Measurements from ENCODE around the gene TUBB3. TPM values are rescaled to one million over a fixed set of nuclear protein-coding genes. Genes with fewer than 3 reads are reported as not detected.

The TUBB3 gene
- total RNA-seq, 1 experiment from 2014 or later, result 47.0 TPM

GRCh38 chr16:89895482-89896250 lies 27.5 kb upstream of the TUBB3 start:
- no peak for DNase-seq
- Histone ChIP-seq H3K4me1 (no peaks in the 10 kb centered on the region), H3K36me3 (peaks cover 41% of the 10 kb centered on the region), H3K27me3 (no peaks in the 10 kb centered on the region), H3K27ac (no peak overlapping the region), H3K9me3 (replicated peaks) (no peaks in the 10 kb centered on the region), H3K4me3 (no peak overlapping the region)

GRCh38 chr16:89897204-89897603 lies 25.9 kb upstream of the TUBB3 start:
- DNase-seq, result no peak
- Histone ChIP-seq H3K27ac (no peak overlapping the region), H3K4me3 (no peak overlapping the region), H3K9me3 (replicated peaks) (no peaks in the 10 kb centered on the region), H3K27me3 (no peaks in the 10 kb centered on the region), H3K36me3 (peaks cover 41% of the 10 kb centered on the region), H3K4me1 (no peaks in the 10 kb centered on the region)

GRCh38 chr16:89898201-89898967 lies 24.8 kb upstream of the TUBB3 start:
- Histone ChIP-seq H3K27me3 (no peaks in the 10 kb centered on the region), H3K27ac (no peak overlapping the region), H3K4me3 (no peak overlapping the region), H3K4me1 (no peaks in the 10 kb centered on the region), H3K36me3 (peaks cover 38% of the 10 kb centered on the region), H3K9me3 (replicated peaks) (no peaks in the 10 kb centered on the region)
- no peak for DNase-seq

GRCh38 chr16:89899879-89900481 lies 23.2 kb upstream of the TUBB3 start:
- Histone ChIP-seq H3K4me3 (no peak overlapping the region), H3K9me3 (replicated peaks) (no peaks in the 10 kb centered on the region), H3K4me1 (no peaks in the 10 kb centered on the region), H3K27ac (no peak overlapping the region), H3K36me3 (peaks cover 41% of the 10 kb centered on the region), H3K27me3 (no peaks in the 10 kb centered on the region)
- no peak for DNase-seq

GRCh38 chr16:89900885-89901284 lies 22.3 kb upstream of the TUBB3 start:
- no peak overlapping the region for H3K4me3 ChIP-seq
- peaks cover 38% of the 10 kb centered on the region for H3K36me3 ChIP-seq
- H3K9me3 ChIP-seq (replicated peaks), result no peaks in the 10 kb centered on the region
- no peaks in the 10 kb centered on the region for H3K4me1 ChIP-seq
- no peaks in the 10 kb centered on the region for H3K27me3 ChIP-seq
- H3K27ac ChIP-seq, result no peak overlapping the region
- no peak for DNase-seq

GRCh38 chr16:89902980-89903379 lies 20.2 kb upstream of the TUBB3 start:
- Histone ChIP-seq H3K9me3 (replicated peaks) (no peaks in the 10 kb centered on the region), H3K27ac (no peak overlapping the region), H3K36me3 (peaks cover 39% of the 10 kb centered on the region), H3K27me3 (no peaks in the 10 kb centered on the region), H3K4me1 (no peaks in the 10 kb centered on the region), H3K4me3 (no peak overlapping the region)
- no peak for DNase-seq

- Histone ChIP-seq H3K36me3 (peaks cover 37% of the 10 kb centered on the region), H3K4me3 (no peak overlapping the region), H3K27me3 (no peaks in the 10 kb centered on the region), H3K9me3 (replicated peaks) (no peaks in the 10 kb centered on the region), H3K27ac (no peak overlapping the region), H3K4me1 (no peaks in the 10 kb centered on the region)
- no peak for DNase-seq
These were observed 19.1 kb upstream of the TUBB3 start for GRCh38 chr16:89903908-89904515.

- peaks cover 35% of the 10 kb centered on the region for H3K36me3 ChIP-seq
These were observed 18.3 kb upstream of the TUBB3 start for GRCh38 chr16:89904606-89905510.

GRCh38 chr16:89905511-89906139 lies 17.5 kb upstream of the TUBB3 start:
- H3K4me3 ChIP-seq, result no peak overlapping the region
- no peak for DNase-seq
- no peaks in the 10 kb centered on the region for H3K27me3 ChIP-seq
- H3K27ac ChIP-seq, result no peak overlapping the region
- H3K9me3 ChIP-seq (replicated peaks), result no peaks in the 10 kb centered on the region
- H3K4me1 ChIP-seq, result no peaks in the 10 kb centered on the region
- peaks cover 33% of the 10 kb centered on the region for H3K36me3 ChIP-seq

More at GRCh38 chr16:89904606-89905510, 18.3 kb upstream of the TUBB3 start:
- Histone ChIP-seq H3K27me3 (no peaks in the 10 kb centered on the region), H3K4me1 (no peaks in the 10 kb centered on the region), H3K4me3 (no peak overlapping the region), H3K9me3 (replicated peaks) (no peaks in the 10 kb centered on the region), H3K27ac (no peak overlapping the region)
- DNase-seq, result no peak

- no peaks in the 10 kb centered on the region for H3K9me3 ChIP-seq (replicated peaks)
- no peaks in the 10 kb centered on the region for H3K4me1 ChIP-seq
- no peak for DNase-seq
- peaks cover 38% of the 10 kb centered on the region for H3K36me3 ChIP-seq
- no peak overlapping the region for H3K27ac ChIP-seq
- no peaks in the 10 kb centered on the region for H3K27me3 ChIP-seq
- no peak overlapping the region for H3K4me3 ChIP-seq
These were observed 16.8 kb upstream of the TUBB3 start for GRCh38 chr16:89906140-89907025.

- no peak overlapping the region for H3K4me3 ChIP-seq
- no peaks in the 10 kb centered on the region for H3K27me3 ChIP-seq
- H3K36me3 ChIP-seq, result peaks cover 38% of the 10 kb centered on the region
- no peaks in the 10 kb centered on the region for H3K4me1 ChIP-seq
- H3K9me3 ChIP-seq (replicated peaks), result no peaks in the 10 kb centered on the region
- no peak for DNase-seq
- H3K27ac ChIP-seq, result no peak overlapping the region
These were observed 15.9 kb upstream of the TUBB3 start for GRCh38 chr16:89907055-89907814.

- Histone ChIP-seq H3K36me3 (peaks cover 34% of the 10 kb centered on the region), H3K27me3 (no peaks in the 10 kb centered on the region)
These were observed 14.9 kb upstream of the TUBB3 start for GRCh38 chr16:89908236-89908635.

More at GRCh38 chr16:89908236-89908635, 14.9 kb upstream of the TUBB3 start:
- Histone ChIP-seq H3K4me1 (no peaks in the 10 kb centered on the region), H3K27ac (no peak overlapping the region), H3K4me3 (no peak overlapping the region), H3K9me3 (replicated peaks) (no peaks in the 10 kb centered on the region)
- no peak for DNase-seq

Measured in SJCRH30 (cell line).